ENCODE data around the gene MVB12B.
"Not testable (repeated sequence)": the region's sequence is repeated elsewhere in the genome, so short reads cannot be mapped to it uniquely, and the experiment has no call there.

The MVB12B gene

DNA sequence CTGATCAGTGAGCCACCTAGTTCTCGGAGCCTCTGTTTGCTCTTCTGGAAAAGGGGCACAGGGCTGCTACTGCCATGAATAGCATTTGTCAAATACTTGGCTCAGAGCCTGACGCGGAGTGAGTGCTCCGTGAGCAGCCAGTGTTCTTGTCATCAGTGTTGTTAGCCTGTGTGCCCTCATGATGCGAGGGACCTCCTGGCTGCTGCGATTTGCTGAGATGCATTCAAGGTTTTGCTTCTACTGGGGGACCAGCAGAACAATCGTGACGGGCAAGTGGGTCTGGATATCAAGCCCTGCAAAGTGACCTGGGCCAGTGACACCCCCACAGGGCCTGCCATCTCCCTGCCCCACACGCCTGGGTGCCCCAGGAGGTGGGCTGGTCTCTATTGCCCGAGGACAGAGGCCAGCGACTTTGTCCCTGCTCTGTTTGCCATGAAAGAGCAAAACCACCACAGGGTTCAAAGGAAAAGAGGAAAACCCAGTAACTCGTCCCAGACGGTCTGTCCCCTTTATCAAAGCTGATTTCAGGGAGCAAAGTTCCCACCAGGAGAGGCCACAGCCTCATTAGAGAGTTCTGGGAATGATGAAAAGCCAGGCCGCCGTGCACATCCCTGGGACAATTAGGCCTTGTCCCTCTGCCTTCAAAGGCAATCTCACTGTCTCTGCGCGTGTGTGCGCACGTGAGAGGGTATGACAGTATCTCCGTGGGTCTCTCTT is 200.6 kb downstream of the MVB12B start:
- DNase-seq, result no peak

GRCh38 chr9:126528111-126528510 is 201.5 kb downstream of the MVB12B start:
- no peak for DNase-seq

DNA sequence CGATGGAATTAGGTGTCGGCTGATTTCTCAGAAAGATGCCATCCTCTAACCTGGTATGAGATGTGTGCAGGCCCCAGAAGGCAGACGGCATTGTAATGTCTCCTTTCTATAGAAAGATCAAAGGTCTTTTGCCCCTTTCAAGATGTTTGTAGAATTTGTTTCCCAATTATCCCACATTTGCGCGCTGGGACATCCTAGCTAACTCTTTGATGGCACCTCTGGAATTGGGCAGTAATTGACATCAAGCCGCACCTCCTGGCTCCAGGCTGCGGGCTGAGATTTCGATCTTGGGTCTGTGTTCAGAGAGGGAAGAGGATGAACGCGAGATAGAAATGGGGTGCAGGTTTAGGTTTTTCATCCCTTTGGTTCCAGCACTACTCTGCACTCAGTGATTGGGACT is 202.3 kb downstream of the MVB12B start:
- DNase-seq, result no peak

- DNase-seq, result no peak
Measured at GRCh38 chr9:126531035-126531571, 204.5 kb downstream of the MVB12B start.

DNA sequence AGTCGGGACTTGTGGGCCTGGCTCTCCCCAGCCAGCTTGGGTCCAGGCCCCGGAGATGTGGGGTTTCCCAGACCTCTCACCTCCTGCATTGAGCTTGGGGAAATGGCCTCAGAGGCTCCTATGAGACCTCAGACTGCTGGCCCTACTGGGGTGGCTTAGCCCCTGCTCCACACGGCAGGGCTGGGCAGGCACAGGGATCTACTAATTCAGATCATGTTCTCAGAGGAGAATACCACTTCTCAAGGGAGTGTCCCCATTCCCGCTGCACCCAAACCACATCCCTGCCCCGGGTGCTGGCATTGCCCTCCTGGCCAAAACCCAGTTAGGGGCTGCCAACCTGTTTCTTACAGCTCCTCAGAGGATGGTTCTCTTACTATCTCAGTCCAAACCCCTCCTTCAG is 205.0 kb downstream of the MVB12B start:
- DNase-seq, result no peak

DNA sequence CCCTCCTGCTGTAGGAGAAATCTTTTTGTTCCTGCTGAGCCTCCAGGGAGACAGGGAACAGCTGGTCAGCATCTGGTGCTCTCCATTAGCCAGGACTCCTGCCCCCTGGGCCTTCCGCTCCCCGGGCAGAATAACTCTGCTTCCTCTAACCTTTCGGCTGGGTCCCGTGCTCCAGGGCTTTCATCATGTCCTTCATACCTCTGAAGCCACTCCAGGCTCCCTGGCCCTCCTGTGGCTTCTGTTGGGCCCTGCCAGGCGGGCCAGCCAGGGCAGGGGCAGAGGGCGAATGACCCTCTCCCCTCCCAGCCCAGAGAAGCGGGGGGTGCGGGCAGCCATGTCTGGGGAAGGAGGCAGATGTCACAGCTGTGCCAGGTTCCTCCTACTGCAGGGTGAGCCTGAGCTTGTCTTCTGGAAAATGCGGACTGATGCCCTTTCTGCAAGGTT is 205.4 kb downstream of the MVB12B start:
- no peak for DNase-seq

GRCh38 chr9:126532489-126532888 is 205.9 kb downstream of the MVB12B start:
- no peak for DNase-seq

DNA sequence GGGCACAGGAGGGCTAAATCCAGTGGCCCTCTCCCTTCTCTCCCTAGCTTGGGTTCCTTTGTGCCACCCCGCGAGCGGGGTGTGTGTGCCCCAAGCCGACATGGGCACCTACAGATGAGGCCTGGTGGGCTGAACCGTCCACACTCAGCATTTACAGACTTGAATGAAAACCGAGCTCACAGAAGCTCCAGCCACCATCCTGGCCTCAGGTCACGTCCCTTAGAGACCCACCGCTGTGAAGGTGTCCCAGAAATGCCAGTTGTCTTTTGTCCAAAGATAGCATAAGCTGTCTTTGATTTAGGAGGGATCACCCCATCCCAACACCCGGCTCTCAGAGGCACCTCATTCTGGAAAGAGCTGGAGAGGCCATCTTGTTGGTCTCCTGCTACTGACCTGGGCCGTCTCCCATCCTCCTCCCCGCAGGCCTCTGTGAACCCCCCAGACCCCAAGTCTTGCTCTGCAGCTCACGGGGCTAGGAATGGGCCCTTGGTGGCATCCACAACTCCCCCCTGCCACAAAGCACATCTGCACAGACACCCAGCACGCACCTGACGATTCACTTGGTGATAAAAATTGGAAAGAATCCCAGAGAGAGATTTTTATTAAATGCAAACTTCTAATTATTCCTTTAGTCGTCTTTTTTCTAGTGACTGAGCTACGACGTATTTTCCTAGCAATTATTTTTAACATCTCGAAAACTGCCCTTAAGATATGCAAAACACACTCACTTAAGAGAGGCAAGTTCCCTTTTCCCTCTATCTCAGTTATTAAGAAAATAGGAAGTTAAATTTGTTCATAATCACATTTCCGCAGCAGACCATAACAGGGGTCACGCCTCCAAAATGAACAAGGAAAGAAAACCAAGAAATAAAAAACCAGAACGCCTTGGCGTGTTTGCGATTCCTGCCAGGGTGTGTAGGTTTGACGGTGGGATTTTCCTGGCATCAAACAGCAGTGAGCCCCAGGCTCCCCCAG is 206.6 kb downstream of the MVB12B start:
- DNase-seq, result no peak

DNA sequence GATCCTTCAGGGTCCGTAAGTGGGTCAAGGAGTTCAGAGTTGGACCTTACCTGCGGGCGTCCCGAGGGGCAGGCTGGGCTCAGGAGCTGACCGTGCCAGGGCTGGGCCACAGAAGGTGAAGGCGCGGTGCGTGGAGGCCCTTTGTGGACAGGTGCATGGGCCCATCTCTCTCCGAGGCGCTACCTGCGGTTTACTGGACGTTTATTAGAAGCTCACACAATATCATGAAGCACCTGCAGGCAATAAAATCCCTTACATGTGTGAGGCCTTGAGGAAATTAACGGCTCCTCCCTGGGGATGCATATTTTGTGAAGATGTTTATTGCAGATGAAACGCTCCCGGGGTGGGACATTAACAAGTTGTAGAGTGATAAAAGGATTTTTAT is 207.3 kb downstream of the MVB12B start:
- DNase-seq, result no peak

- DNase-seq, result no peak
Measured at GRCh38 chr9:126534431-126535186, 208.0 kb downstream of the MVB12B start.

DNA sequence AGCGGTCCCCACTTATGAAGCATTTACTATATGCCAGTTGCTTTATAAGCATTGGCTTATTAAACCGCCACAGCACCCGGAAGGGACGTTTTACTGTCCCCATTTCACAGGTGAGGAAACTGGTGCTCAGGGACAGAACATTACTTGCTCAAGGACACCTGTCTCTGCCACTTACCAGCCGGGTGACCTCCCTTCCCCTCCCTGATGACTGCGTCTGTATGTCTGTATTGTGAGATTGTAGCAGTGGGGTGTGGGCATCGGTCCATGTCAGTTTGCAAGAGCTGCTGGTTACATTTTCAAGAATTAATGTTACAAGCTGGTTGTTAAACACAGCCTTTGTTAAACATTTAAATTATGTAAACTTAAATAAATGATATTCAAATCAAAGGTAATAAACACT is 209.5 kb downstream of the MVB12B start:
- no peak for DNase-seq

DNA sequence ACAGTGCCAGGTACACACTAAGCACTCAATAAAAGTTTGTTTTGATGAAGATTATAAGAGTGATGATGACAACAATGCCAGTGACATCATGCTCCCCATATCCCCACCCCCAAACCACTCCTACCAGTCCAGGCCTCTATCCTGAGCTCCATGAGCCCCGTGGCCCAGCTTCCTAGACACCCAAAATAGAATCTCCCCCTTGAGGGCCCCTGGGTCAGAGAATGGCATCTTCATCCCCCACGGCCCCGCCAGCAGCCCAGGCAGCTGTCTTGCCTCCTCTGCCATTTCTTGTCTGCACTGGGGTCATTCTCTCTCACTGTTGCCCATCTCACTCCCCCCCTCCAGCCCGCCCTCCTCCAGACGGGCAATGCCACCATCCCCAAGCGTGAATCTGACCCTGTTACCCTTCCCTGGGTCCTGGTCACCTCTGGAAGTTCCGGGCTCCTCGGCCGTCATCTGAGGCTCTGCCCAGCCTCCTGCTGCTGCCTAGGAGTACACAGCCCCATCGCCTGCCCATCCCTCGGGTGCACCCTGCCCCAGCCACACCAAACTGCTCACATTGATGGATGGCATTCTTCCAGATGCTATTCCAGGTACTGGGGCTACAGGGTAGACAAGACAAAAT is 210.3 kb downstream of the MVB12B start:
- DNase-seq, result no peak

- DNase-seq, result no peak
Measured at GRCh38 chr9:126538550-126538949, 211.9 kb downstream of the MVB12B start.

GRCh38 chr9:126540398-126540797 is 213.8 kb downstream of the MVB12B start:
- not testable (repeated sequence) for DNase-seq

DNA sequence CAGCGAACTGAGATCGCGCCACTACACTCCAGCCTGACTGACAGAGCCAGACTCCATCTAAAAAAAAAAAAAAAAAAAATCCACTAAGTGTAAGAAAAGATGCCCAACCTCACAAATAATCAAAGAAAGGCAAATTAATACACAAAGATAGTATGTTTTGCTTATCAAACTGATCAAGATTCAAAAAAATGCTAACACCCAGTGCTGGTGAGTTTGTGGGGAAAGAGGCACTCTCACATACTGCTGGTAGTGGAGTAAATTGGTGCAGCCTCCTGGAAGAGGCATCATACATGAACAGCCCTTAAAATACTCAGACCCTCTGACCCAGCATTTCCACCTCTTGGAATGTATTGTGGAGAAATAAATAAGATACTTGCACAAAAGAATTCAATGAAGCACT is 216.9 kb downstream of the MVB12B start:
- DNase-seq, result no peak

- DNase-seq, result no peak
Measured at GRCh38 chr9:126545106-126545505, 218.5 kb downstream of the MVB12B start.

DNA sequence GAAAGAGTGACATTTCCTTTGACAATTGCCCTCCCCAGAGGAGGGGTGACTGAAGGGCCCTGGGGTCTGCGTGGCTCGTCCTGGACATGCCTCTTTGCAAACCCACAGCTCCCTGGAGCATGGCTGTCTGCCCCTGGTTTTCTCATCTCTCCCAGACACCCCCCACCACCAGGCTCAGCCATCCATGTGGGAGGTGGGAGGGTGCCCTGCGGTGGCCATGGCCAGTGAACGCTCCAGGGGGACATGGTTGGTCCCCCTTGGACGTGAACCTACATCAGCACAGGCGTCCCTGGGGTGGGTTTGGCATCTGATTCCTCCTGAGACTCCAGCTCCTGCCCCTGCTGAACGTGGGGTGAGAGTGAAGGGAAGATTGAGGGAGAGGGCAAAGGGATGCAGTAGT is 219.4 kb downstream of the MVB12B start:
- no peak for DNase-seq

DNA sequence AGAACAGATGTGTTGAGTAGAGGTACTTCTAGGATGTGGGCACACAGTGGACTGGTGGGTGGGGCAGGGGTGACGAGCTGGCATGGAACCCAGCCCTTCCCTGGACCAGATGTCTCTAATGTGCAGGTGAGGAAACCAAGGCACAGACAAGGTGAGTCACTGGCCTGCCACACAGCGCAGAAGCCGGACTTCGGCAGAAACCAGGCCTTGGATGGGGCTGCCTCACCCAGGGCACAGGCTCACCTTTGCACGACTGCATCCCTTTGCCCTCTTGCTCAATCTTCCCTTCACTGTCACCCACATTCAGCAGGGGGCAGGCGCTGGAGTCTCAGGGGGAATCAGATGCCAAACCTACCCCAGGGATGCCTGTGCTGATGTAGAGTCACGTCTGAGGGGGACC is 221.7 kb downstream of the MVB12B start:
- DNase-seq, result no peak

DNA sequence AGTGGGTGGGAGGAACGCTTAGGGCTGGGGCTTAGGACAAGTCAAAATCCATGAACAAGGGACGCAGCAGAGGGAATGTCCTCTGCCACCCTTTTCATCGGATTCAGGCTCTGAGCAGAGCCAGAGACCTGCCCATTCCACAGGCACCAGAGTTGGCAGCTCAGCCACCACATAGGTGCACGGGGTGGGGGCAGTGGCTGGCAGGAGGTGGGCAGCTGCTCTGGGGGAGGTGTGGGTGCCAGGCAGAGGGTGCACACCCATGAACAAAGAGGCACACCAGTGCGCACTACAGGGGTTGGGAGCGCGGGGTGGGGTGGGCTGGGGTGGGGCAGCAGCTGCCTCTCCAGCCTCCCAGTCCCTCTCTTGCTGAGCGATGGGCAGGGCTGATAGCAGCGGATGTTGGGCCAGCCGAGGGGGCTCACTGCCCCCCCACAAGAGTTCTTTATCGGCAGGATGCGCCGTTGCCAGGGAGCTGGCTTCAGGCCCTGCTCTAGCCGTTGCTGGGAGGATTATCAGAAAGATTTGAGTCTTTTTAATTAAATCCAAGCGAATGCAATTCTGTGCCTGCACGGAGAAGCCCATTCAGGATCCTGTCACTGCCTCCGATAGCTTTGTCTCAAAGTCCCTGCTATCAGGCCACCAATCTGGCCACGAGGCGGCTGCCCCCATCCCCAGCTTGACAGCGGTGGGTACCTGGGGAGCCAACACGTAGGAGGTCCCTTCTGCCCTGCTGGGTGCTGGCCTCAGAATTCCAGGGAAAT is 222.8 kb downstream of the MVB12B start:
- DNase-seq, result no peak

GRCh38 chr9:126550891-126551351 is 224.3 kb downstream of the MVB12B start:
- DNase-seq, result no peak

GRCh38 chr9:126551812-126552211 is 225.2 kb downstream of the MVB12B start:
- DNase-seq, result no peak

- no peak for DNase-seq
Measured at GRCh38 chr9:126554292-126554691, 227.7 kb downstream of the MVB12B start.
